Stimulated activated CD4-positive, alpha-beta T cell treated with anti-CD3 and anti-CD28 coated beads, TNF-alpha, amount 100 ng/mL, for 4 hours (primary cell): ENCODE data around the gene CRAMP1.
"Not testable (repeated sequence)": the region's sequence is repeated elsewhere in the genome, so short reads cannot be mapped to it uniquely, and the experiment has no call there.

ENCODE experiments used
- DNase-seq, 3 experiments: peaks; one replicate each; pipeline ENCODE4 v3.0.0-alpha.2; 2020; ENCODE audit warnings: low read depth in 3 of 3

CRAMP1 gene

DNA sequence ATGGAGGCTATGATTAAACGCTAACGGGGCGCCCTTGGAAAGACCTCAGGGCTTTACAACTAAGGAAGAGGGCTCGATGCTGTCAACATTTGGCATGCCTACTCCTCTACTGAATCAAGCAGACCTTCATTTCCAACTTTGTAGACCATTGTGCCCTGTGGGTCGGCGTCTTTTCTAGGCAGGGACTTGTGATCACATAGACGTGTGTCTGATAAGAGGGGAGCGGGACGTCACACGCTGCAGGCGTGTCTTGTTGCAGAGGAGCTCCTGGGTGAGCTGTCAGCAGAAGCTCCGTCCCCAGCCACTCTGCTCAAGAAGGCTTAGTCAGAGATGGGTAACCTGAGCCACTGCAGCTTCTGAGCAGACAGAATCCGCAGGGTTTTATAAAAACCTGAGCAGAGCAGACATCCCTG is 96.6 kb downstream of the CRAMP1 start:
- no peak for DNase-seq

- DNase-seq, result no peak
These were observed 97.2 kb downstream of the CRAMP1 start for GRCh38 chr16:1709356-1709755.

- DNase-seq, result no peak
These were observed 98.8 kb downstream of the CRAMP1 start for GRCh38 chr16:1710811-1711507.

DNA sequence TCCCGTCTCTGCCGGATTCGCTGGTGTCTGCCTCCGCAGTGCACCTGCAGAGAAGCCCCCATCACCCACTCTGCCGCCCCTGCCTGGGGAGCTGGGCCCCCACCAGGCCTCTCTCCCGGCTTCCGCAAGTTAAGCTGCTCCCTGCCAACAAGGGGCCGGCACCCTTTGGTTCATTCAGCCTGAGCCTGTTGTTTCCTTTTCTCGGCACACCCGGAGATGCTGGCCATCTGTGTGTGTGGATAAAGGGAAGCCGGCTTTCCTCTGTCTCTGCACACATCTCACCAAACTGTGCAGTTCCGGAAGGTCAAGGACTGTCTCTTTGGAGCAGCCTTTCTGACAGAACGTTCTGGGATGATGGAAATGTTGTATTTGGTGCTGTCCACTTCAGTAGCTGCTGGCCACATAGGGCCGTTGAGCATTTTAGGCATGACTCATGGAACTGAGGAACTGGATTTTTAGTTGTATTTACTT is 100.7 kb downstream of the CRAMP1 start:
- no peak for DNase-seq

- DNase-seq, result no peak
These were observed 101.2 kb downstream of the CRAMP1 start for GRCh38 chr16:1713331-1713730.

DNA sequence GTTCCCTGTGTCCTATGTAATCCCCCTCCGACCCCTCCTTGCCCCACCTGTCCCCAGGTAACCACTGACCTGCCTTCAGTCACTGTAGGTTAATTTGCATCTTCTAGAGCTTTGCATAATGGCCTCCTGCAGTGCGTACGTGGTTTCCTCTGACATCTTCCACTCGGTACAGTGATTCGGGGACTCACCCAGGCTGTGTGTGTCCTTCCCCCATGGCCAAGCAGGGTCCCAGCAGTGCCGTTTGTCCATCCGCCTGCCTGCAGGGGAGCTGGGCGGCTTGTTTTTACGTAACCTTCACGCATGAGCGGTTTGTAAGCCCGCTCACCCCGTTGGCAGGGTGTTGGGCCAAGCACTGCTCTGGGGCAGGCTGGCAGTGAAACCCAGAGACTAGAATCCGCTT is 101.8 kb downstream of the CRAMP1 start:
- DNase-seq, result no peak

DNA sequence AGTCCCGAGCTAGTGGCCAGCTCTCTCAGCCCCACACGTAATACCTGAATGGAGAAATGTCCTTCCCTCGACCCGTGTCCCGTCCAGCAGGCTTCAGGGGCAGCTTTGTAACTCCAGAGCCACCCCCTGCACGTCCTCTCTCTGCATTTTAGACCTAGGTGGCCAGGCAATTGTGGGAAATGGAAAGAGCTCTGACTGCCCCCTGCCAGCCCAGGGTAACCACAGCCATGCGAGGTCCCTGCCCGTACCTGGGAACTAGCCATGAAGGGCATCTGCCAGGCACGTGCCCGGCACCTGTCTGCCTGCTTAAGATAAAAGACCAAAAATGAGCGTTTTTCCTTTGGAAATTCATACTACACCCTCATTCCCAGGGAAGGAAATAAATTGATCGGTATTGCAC is 103.1 kb downstream of the CRAMP1 start:
- DNase-seq, result no peak

GRCh38 chr16:1718236-1718635 is 106.1 kb downstream of the CRAMP1 start:
- not testable (repeated sequence) for DNase-seq

DNA sequence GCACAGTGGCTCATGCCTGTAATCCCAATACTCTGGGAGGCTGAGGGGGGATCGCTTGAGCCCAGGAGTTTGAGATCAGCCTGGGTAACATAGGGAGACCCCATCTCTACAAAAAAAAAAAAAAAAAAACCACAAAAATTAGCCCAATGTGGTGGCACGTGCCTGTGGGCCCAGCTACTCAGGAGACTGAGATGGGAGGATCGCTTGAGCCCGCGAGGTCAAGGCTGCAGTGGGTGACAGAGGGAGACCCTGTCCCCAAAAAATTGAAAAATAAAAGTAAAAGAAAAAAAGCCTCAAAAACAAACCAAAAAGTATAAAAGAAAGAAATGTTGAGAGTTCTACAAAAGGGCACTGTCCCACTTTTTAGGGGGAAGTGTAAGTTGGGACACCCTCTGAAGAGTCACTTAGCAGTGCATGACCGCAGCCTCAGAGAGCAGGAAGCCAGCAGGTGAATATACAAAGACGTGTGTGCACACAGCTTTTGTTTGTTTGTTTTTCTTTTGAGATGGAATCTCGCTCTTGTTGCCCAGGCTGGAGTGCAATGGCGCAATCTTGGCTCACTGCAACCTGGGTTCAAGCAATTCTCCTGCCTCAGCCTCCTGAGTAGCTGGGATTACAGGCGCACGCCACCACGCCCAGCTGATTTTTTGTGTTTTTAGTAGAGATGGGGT is 107.5 kb downstream of the CRAMP1 start:
- DNase-seq, result not testable (repeated sequence)

DNA sequence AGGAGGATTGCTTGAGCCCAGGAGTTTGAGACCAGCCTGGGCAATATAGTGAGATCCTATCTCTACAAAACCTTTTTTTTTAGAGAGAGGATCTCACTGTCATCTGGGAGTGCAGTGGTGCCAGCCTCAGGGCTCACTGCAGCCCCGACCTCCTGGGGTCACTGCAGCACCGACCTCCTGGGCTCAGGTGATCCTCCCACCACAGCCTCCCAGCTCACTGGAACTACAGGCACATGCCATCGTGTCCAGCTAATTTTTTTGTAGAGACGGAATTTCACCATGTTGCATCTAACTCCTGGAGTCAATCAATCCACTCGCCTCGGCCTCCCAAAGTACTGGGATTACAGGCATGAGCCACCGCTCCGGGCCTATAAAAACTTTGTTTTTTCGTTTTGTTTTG is 109.2 kb downstream of the CRAMP1 start:
- DNase-seq, result no peak

GRCh38 chr16:1723450-1724147 is 111.4 kb downstream of the CRAMP1 start:
- no peak for DNase-seq

- no peak for DNase-seq
These were observed 112.3 kb downstream of the CRAMP1 start for GRCh38 chr16:1724491-1724890.

DNA sequence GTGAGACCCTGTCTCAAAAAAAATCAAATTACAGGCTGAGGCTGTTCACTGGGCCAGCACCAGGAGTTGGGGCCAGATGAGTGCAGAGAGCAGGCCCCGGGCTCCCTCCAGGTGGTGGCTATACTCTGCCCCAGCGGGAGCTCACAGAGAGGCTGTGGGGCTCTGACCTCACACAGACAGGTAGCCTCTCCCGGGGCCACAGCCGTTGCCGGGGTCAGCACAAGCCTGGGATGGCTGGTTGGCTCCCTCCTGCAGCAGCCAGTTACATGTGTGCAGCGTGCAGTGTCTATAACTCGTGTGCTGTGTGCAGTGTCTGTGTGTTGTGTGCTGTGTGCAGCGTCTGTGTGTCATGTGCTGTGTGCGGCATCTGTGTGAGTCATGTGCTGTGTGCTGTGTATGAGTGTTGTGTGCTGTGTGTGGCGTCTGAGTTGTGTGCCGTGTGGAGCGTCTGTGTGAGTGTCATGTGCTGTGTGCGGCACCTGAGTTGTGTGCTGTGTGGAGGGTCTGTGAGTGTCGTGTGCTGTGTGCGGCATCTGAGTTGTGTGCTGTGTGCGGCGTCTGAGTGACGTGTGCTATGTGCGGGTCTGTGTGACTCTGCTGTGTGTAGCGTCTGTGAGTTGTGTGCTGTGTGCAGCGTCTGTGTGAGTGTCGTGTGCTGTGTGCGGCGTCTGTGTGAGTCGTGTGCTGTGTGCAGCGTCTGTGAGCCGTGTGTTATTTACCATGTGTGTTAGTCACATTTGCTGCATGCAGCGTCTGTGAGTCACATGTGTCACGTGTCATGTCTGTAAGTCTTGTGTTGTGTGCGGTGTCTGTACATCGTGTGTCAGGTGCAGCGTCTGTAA is 114.7 kb downstream of the CRAMP1 start:
- no peak for DNase-seq
